Fibroblast of the conjunctiva (primary cell): ENCODE results near the gene TMEM150B.
A peak's percentile ranks its signal among the peaks of the same experiment; 100 is the strongest.

Experiments
- DNase-seq: peaks from one replicate; pipeline ENCODE4 v3.0.0-alpha.2; 2010; ENCODE audit warnings: low read depth

Gene TMEM150B

GRCh38 chr19:55305491-55305890 is 19.6 kb downstream of the TMEM150B start:
- DNase-seq: no peak

GRCh38 chr19:55304980-55305379 is 20.2 kb downstream of the TMEM150B start:
- no peak for DNase-seq

DNA sequence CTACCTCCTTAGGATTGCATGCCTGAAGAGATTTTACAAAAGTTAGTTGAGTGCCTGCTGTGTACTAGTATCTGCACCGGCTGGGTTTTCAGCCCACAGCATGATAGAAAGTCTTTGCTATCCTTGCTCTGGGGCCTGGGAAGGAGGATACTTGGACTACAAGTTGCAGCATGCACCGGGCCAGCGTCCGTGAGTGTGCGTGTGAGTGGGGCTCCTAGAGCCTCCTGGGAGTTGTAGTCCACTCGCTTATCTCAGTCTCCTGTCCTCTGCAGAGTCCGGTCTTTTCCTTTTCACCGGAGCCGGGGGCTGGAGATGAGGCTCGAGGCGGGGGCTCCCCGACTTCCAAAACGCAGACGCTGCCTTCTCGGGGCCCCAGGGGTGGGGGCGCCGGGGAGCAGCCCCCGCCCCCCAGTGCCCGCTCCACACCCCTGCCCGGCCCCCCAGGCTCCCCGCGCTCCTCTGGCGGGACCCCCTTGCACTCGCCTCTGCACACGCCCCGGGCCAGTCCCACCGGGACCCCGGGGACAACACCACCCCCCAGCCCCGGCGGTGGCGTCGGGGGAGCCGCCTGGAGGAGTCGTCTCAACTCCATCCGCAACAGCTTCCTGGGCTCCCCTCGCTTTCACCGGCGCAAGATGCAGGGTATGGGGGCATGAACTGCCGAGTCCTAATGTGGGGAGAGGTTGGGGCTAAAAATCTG is 20.7 kb downstream of the TMEM150B start:
- DNase-seq: no peak

GRCh38 chr19:55303477-55303876 is 21.7 kb downstream of the TMEM150B start:
- DNase-seq: no peak

GRCh38 chr19:55302318-55302703 is 22.8 kb downstream of the TMEM150B start:
- no peak for DNase-seq

DNA sequence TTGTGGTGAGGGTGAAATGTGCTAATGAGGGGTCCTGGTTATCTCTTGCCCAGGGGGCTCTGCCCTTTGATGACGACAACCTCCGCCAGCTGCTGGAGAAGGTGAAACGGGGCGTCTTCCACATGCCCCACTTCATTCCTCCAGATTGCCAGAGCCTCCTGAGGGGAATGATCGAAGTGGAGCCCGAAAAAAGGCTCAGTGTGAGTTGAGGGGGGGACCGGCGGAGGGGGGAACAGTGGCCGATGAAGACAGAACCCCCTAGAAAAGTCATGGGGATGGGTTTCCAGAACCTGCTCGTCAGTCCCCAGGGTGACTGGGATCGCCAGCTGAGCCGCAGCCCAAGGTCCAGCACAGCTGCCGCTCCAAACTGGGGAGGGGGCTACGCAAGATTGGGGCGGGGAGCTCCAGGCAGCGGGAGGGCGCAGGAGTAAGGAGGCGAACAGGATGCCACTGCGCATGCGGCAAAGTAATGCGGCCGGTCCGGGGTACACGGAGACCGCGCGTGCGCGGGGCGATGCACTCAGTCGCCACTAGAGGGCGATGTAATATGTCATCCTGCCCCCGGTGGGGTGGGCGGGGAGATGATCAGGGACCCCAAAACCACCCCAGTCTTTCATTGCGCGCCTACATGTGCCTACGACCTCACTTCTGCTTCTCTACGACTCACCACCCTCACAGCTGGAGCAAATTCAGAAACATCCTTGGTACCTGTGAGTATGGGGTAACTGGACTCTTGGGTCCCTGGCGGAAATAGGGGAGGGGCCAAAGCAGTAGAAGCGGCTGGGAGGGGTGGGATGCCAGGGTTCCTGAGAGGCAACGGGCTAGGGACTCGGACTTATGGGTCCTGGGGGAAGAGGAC is 23.5 kb downstream of the TMEM150B start:
- peak; percentile 69 for DNase-seq

- DNase-seq: no peak
Observed at GRCh38 chr19:55300886-55301458, 24.2 kb downstream of the TMEM150B start.

DNA sequence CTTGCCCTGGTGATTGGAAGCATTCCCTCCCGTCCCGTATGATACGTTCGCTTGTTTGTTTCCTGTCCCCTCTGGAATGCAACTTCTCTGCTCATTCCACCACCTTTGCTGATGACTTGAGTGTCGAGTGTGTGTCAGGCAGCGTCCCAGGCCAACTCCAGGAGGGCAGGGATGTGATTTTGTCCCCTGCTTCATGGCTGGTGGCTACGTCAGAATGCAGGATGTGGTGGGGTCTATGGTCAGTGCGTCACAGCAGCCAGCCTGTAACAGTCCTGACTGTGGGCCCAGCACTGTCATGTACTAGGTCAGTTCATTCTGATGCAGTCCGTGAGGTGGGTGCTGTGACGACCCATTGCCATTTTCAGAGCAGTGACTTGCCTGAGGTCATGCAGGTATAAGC is 25.1 kb downstream of the TMEM150B start:
- no peak for DNase-seq

- no peak for DNase-seq
Observed at GRCh38 chr19:55297267-55297666, 27.9 kb downstream of the TMEM150B start.

DNA sequence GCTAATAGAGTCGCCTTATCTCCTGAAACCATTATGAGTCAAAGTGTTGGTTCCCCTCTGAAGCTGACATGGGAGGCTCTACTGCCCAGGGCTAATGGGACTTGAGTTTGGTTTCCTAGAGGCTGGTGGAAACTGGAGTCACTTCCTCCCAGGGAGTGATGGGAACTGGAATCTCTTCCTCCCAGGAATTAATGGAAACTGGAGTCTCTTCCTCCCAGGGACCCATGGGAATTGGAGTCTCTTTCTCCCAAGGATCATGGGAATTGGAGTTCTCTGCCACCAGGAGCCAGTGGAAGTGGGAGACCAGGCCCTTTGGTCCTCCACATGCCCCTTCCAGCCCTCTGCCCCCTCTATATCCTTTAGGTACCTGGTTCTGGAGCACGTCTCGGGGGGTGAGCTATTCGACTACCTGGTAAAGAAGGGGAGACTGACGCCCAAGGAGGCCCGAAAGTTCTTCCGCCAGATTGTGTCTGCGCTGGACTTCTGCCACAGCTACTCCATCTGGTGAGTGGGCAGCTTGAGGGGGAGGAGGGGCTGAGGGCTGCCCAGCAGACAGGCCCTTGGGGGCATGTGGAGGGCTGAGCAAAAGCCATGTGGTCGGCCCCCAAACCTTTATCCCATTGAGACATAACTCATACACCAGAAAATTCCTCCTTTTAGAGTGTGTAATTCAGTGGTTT is 35.9 kb downstream of the TMEM150B start:
- DNase-seq: no peak

DNA sequence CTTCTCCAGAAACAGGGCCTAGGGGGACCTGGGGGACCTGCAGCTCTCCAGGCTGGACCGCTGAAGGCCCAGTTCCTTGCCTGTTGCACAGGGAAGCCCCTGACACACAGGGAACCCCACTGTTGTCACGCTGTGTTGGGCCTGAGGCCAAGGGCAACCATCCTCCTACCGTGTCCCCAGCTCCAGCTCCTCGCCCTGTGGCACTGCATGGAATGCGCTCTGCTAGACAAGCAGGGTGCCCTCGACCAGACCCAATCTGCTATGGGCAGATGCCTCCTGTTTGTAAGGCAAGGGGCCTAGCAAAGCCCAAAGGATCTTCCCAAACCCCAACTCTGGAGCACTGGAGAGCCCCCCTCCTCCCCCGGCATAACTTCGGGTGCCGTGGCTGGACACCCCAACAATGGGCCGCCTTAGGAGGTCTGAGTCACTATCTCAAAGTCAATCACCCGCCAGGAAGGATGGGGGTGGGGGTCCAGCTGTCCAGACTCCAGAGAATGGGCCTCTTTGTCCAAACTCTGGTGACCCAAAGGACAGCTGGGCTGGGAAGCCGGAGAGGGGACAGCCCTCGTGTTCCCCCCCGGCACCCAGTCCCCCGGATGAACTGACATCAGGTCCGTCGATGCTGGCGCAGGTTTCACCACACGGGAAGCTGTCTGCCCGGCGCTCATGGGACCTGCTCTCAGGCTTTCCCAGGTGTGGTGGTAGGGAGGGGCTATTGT is 37.6 kb downstream of the TMEM150B start:
- no peak for DNase-seq

DNA sequence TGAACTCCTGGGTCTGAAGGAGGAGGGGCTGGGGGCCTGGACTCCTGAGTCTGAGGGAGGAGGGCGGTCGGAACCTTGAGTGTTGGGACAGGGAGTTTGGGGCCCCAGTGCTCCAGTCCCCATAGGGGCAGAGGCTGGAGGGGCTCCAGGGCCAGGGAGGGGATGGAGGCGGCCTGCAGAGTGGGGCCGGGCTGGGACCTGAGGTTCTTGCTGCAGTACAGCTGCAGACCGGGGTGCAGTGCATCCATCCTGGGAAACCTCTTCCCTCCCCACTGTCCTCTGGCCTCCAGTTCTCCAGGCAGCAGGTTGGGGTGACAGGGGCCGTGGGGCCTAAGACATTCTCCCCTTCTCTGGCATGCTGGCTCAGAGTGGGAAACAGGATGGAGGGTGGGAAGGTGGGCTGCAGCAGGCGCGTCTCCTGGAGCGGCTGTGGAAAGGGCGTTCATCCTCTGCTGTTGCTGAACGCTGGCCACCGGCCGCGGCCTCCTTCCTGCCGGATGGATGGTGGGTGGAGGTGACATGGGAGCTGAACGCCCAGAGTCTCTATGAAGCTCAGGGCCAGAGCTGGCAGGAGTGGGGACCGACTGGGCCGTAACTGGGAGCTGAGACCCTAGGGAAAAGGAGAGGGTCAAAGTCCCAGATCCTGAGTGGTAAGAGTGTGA is 39.8 kb downstream of the TMEM150B start:
- DNase-seq: no peak

DNA sequence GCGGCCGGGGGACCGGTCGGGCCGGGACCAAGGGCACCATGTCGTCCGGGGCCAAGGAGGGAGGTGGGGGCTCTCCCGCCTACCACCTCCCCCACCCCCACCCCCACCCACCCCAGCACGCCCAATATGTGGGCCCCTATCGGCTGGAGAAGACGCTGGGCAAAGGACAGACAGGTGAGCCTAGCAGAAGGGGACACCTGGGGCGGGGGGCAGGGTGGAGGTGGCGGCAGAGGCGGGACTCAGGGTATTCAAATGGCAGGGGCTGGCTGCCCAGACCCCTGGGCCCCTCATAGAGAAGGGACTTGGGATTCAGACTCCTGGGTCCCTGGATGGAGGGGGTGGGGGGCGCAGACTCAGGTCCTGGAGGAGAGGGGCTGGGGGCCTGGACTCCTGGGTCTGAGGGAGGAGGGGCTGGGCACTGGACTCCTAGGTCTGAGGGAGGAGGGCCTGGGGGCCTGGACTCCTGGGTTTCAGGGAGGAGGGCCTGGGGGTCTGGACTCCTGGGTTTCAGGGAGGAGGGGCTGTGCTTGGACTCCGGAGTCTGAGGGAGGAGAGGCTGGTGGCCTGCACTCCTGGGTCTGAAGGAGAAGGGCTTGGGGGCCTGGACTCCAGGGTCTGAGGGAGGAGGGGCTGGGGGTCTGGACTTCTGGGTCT is 40.6 kb downstream of the TMEM150B start:
- no peak for DNase-seq

DNA sequence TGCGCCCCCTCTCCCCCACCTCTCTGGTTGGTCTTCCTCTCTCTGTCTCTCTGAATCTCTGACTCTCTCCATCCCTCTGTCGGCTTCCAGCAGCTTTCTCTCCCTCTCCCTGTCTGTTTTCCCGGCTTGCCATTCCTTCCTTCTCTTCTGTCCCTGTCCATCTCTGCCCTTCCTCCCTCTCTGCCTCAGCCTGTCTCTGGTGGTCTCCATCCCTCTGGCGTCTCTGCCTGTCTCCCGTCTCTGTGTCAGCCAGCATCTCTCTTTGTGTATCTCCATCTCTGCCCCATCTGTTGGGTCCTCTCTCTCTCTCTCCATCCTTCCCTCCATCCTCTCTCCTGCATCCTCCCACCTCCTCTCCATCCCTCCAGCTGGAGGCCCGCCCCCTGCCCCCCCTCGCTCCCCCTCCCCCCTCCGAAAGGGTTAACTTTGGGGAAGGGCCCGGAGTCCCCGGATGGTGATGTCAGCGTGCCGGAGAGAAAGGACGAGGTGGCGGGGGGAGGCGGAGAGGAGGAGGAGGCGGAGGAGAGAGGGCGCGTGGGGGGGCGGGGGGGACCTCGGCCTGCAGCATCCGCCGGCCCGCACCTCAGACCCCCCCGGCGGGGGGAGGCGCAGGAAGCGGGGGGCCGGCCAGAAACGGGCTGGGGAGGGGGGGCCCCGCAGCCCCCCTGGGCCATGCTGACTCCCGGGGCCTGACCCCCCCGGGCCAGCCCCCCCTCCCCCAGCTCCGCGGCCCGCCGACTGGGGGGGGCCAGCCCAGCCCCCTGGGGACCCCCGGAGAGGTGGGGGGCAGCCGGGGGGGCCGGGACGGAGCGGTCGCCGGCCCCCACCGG is 41.4 kb downstream of the TMEM150B start, which contains the start of gene BRSK1:
Gene BRSK1 (plus strand): TSS at position 450 of the 830 bp plus-strand sequence. CDS start 446 bp downstream, outside the sequence.
- no peak for DNase-seq

DNA sequence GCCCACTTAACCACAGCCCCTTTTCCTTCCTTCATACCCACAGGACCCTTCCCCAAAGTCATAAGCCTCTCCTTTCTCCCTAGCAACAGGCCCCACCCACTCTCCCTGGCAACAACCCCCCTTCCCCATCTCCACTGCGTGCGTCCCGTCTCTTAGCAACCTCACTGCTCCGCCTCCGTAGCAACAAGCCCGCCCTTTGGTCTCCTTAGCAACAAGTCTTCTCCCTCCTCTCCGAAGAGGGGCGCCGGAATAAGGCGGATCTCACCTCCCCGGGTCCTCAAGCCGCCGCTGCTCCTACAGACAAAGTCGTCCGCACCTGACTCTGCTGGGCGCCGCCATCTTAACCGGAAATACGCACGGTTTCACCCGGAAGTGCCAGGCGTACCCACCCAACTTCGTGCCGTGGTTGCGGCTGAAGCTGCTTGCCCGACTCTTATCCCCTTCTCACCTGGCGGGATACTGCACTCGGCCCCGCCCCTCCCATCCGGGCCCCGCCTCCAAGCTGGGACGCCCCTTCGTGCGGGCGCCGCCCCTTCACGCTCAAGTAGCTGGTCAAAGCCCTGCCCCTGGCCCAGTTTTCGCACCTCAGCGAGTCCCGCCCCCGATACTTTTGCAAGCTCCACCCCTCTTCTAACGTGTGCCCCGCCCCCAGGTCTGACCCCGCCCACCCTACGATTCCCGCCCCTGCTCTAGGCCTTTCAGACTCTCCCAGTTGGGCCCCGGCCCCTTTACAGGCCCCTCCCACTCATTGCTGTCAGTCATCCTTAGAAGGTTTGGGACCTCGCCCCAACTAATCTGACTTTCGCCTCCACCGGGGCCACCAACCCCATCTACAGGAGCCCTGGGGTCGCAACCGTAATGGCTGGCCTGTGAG is 45.1 kb downstream of the TMEM150B start, which contains the start of gene HSPBP1:
Gene HSPBP1 (minus strand): TSS at position 341 of the 874 bp plus-strand sequence. CDS start 502 bp downstream, outside the sequence.
- DNase-seq: peak; percentile 91

- no peak for DNase-seq
Observed at GRCh38 chr19:55279340-55279739, 45.8 kb downstream of the TMEM150B start.

DNA sequence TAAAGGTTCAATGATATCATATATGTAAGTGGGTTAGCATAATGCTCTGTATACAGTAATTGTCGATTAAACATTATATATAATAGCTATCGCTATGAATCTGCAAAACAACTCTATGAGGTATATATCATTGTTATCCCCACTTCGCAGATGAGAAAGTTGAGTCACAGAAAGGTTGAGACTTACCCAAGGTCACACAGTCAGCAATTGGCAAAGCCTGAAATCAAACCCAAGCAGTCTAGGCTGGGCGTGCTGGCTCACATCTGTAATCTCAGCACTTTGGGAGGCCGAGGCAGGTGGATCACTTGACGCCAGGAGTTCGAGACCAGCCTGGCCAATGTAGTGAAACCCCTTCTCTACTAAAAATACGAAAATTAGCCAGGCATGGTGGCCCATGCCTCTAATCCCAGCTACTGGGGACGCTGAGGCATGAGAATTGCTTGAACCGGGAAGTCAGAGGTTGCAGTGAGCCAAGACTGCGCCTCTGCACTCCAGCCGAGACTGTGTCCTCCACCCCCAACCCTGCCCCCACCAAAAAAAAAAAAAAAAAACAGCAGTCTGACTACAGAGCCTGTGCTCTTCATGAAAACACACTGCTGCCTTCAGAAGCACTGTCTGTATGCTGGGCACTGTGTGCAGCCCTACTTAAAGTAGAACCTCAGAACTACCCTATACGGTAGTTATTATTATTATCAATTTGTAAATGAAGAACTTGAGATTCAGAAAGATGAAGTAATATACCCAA is 46.6 kb downstream of the TMEM150B start:
- DNase-seq: no peak

DNA sequence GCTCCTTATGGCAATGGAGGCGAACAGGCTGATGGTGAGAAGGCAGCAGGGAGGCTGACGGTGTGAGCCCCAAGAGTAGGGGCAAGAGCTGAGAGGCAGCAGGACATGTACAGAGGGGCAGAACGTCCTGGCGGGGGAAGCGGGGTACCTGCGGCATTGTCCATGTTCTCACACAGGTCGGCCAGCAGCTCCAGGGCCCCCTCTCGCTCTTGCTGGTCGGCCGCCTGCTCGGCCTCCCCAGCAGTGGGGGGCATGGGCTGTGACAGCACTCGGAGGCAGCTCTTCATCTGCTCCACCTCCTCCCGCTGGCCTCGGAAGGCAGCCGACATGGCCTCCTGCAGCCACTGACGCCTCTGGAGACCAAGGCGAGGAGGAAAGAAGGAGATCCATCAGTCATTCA is 47.6 kb downstream of the TMEM150B start:
- DNase-seq: no peak
